T-cell (primary cell): ENCODE data around the gene SEMA7A. TPM values are rescaled to one million over a fixed set of nuclear protein-coding genes. Genes with fewer than 3 reads are reported as not detected.

ENCODE experiments used
- ATAC-seq, 4 experiments: fragments of 200-7000 bp in 3 of 4; fragments of 150-1000 bp in 1 of 4; cut with Tn5 transposase; replicated peaks in 1 of 4; 1 replicate in 3 of 4; 2 replicates in 1 of 4; pipeline ENCODE4 v1.10.0; 2021; ENCODE audit warnings: moderate library complexity in 3 of 4, mild to moderate bottlenecking in 2 of 4, moderate number of reproducible peaks in 1 of 4
- CTCF ChIA-PET, 2 donors: fragments of 300-600 bp; sonication (Branson Sonifier 250); formaldehyde crosslinking; loops; one replicate each; lab custom pipeline; 2022; ENCODE audit warnings: antibody characterized with exemption in 2 of 2; lab: Charles Lee
- POLR2A ChIA-PET, 2 donors: fragments of 300-600 bp; sonication (Branson Sonifier 250); formaldehyde crosslinking; loops; one replicate each; lab custom pipeline; 2022; ENCODE audit warnings: antibody characterized with exemption in 2 of 2; lab: Charles Lee
- DNase-seq, 35 experiments: peaks; one replicate each; pipeline versions ENCODE4 v3.0.0 to v3.0.0-alpha.2; 2013 to 2023
- H3K27ac ChIP-seq: one replicate; pipeline ENCODE4 v1.5.1; 2013; ENCODE audit warnings: low read length
- H3K27me3 ChIP-seq, 2 experiments: replicated peaks in 1 of 2; 1 replicate in 1 of 2; 2 replicates in 1 of 2; pipeline versions ENCODE4 v1.6.1 to v1.7.0; 2013; ENCODE audit warnings: low read length in 1 of 2, mixed read lengths in 1 of 2; ENCODE audit not compliant: control insufficient read depth in 2 of 2, insufficient read depth in 2 of 2; ENCODE audit errors: extremely low read depth in 1 of 2
- H3K36me3 ChIP-seq, 2 donors: 1 replicate in 1 of 2; 2 replicates in 1 of 2; pipeline versions ENCODE4 v1.6.1 to v1.7.0; 2013; ENCODE audit warnings: low read length in 1 of 2; ENCODE audit not compliant: control insufficient read depth in 2 of 2, insufficient read depth in 1 of 2; ENCODE audit errors: extremely low read depth in 1 of 2
- H3K4me1 ChIP-seq, 2 experiments: 1 replicate in 1 of 2; 2 replicates in 1 of 2; pipeline versions ENCODE4 v1.6.1 to v1.7.0; 2013; ENCODE audit warnings: low read length in 2 of 2, mixed read lengths in 1 of 2; ENCODE audit not compliant: insufficient read depth in 2 of 2, control insufficient read depth in 1 of 2; ENCODE audit errors: extremely low read depth in 1 of 2
- H3K4me3 ChIP-seq, 2 donors: 1 replicate in 1 of 2; 2 replicates in 1 of 2; pipeline versions ENCODE4 v1.5.1 to v1.7.0; 2013; ENCODE audit warnings: mild to moderate bottlenecking in 2 of 2, low read length in 1 of 2, moderate library complexity in 1 of 2; ENCODE audit not compliant: control insufficient read depth in 1 of 2; ENCODE audit errors: extremely low read depth in 1 of 2
- H3K9me3 ChIP-seq: 2 replicates; pipeline ENCODE4 v1.7.0; 2013
- H3K27ac Mint-ChIP-seq, 2 donors: one replicate each; pipeline ENCODE4 v1.8.0; 2020 to 2021; ENCODE audit warnings: mild to moderate bottlenecking in 2 of 2, mixed read lengths in 2 of 2
- H3K27me3 Mint-ChIP-seq, 2 donors: one replicate each; pipeline ENCODE4 v1.8.0; 2021 to 2022; ENCODE audit warnings: mixed read lengths in 2 of 2
- H3K36me3 Mint-ChIP-seq: one replicate; pipeline ENCODE4 v1.8.0; 2021; ENCODE audit warnings: mixed read lengths
- H3K4me1 Mint-ChIP-seq, 3 donors: one replicate each; pipeline ENCODE4 v1.8.0; 2020 to 2022; ENCODE audit warnings: mixed read lengths in 3 of 3, mild to moderate bottlenecking in 1 of 3
- H3K4me3 Mint-ChIP-seq, 3 donors: one replicate each; pipeline ENCODE4 v1.8.0; 2020 to 2022; ENCODE audit warnings: mild to moderate bottlenecking in 3 of 3, mixed read lengths in 3 of 3, moderate library complexity in 3 of 3
- H3K9me3 Mint-ChIP-seq, 3 donors: one replicate each; pipeline ENCODE4 v1.8.0; 2020 to 2022; ENCODE audit warnings: mixed read lengths in 3 of 3
- whole genome bisulfite sequencing: methylation state at CpG from one replicate; pipeline ENCODE4 v1.1.5; 2013; ENCODE audit warnings: missing lambda C conversion rate; ENCODE audit not compliant: insufficient coverage; 5-methylcytosine and 5-hydroxymethylcytosine counted together
- total RNA-seq, 35 experiments: library from RNA in 6 of 35; stranded (reverse) in 6 of 35; fragments of 120-200 nt in 1 of 35; gene quantifications; one replicate each; pipeline versions ENCODE4 v1.2.1 to v1.2.4 and lab custom pipeline; 2013 to 2026

SEMA7A gene
- total RNA-seq, 5 donors from 2014 or later (not counting 1 experiment from before 2014, with no cell fraction given), result 2.0 to 4.7 (median 3.1) TPM

DNA sequence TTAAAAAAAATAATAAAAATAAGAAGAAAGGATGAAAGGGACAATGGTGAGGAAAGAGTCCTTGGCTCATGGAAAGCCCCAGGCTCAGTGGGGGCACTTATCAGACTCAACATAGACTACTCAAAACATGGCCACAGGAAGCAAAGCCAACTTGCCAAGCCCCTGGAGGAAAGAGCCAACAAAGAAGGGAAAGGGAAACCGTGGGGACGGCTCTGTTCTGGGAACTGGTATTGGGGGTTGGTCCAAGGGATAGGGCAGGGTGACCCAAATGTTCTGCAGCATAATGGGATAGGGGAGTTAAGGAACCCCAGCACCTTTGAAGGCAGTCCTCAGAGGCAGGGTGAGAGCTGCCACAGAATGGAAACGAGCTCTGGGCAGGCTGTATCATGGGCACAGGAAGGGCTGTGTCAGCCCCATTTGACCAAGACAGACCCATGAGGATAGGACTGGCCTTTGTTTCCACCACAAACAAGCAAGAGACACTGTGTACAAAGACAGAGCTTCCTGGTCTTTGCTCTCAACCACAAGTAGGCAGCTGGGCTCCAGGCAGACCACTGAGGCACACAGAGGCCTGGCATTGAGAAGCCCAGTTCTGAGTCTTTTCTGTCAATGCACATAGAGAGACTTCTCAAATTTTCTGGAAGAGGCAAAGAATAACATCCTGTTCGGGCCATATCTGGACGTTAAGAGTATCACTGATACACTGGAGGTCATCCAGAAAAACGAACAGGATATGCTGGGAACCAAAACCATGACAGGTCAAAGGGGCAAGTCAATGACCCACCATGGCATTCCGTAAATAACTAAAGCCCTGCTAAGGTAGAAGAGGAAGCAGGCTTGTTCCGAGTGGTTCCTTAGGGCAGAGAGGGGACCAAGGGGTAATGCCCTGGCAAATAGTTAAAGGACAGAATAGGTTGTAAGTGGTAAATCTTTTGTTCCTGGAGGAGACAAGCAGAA is 10.6 kb upstream of the SEMA7A start:
- H3K9me3 Mint-ChIP-seq, result no peaks in the 10 kb centered on the region
- WGBS, result 84% methylated on average over 8 of the region's 8 CpGs
- ChIA-PET CTCF (no interaction called here), POLR2A (interaction anchor here in 1 of 2 donors (0.6 kb wide), 1 partner anchor 201 kb away, joined by 3 read pairs; no protein-coding TSS in a partner anchor)
- H3K9me3 ChIP-seq, result no peaks in the 10 kb centered on the region
- no peak overlapping the region for H3K4me3 ChIP-seq
- ATAC-seq (no peak), DNase-seq (no peak)
- no peaks in the 10 kb centered on the region for H3K4me1 Mint-ChIP-seq
- H3K27ac ChIP-seq, result no peak overlapping the region
- no peaks in the 10 kb centered on the region for H3K27me3 Mint-ChIP-seq
- H3K36me3 Mint-ChIP-seq, result peaks cover 45% of the 10 kb centered on the region
- H3K27me3 ChIP-seq, result no peaks in the 10 kb centered on the region
- H3K4me1 ChIP-seq, result no peaks in the 10 kb centered on the region
- H3K27ac Mint-ChIP-seq, result peak overlapping the region in 1 of 2 donors; percentile 53
- H3K4me3 Mint-ChIP-seq, result no peak overlapping the region
- H3K36me3 ChIP-seq, result peaks cover 23 to 52% of the 10 kb centered on the region in 2 donors

DNA sequence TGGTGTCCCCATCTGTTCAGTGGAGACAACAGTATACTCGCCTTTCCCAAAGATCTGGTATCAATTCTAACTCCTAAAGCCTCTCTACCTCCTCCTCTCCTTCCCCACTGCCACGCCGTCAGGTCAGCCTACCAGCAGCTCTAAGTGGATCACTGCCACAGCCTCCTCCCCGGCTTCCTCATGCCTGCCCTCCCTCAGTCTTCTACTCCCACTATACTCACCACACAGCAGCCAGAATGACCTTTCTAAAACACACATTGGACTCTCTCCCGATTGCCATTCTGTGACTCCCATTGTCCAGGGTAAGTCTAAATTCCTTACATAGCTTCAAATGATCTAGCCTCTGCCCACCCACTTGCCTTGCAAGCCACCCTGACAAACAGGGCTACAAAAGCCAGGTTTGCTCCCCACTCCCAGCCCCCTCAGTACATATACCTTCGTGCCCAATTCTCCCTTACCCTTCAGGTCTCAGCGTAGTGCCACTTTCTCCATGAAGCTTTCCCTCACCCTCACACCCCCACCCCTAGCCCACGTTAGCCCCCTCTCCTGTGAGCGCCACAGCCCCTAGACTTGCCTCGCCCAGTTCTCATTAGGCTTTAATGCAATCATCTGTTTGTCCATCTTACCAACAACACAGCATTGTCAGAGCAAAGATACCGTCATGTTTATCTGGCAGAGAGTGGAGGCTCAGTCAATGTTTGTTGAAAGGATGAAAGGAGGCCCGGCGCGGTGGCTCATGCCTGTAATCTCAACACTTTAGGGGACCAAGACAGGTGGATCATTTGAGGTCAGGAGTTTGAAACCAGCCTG is 9.5 kb upstream of the SEMA7A start:
- ChIA-PET CTCF (interaction anchor here (0.6 to 5.5 kb wide), 3 partner anchors 61 to 69 kb away, joined by 3 to 25 read pairs (median 6); no protein-coding TSS in a partner anchor), POLR2A (no interaction called here)
- WGBS, result 90% methylated on average over 7 of the region's 14 CpGs
- Mint-ChIP-seq H3K9me3 (no peaks in the 10 kb centered on the region), H3K27ac (no peak overlapping the region), H3K27me3 (no peaks in the 10 kb centered on the region), H3K4me1 (peaks cover 0 to 5% (median 2%) of the 10 kb centered on the region in 3 donors), H3K4me3 (no peak overlapping the region), H3K36me3 (peaks cover 34% of the 10 kb centered on the region)
- H3K4me1 ChIP-seq, result peaks cover 0 to 2% of the 10 kb centered on the region in 2 experiments
- no peak for ATAC-seq
- peaks cover 15 to 41% of the 10 kb centered on the region in 2 donors for H3K36me3 ChIP-seq
- DNase-seq, result no peak
- H3K27me3 ChIP-seq, result no peaks in the 10 kb centered on the region
- H3K4me3 ChIP-seq, result no peak overlapping the region
- no peak overlapping the region for H3K27ac ChIP-seq
- H3K9me3 ChIP-seq, result no peaks in the 10 kb centered on the region

DNA sequence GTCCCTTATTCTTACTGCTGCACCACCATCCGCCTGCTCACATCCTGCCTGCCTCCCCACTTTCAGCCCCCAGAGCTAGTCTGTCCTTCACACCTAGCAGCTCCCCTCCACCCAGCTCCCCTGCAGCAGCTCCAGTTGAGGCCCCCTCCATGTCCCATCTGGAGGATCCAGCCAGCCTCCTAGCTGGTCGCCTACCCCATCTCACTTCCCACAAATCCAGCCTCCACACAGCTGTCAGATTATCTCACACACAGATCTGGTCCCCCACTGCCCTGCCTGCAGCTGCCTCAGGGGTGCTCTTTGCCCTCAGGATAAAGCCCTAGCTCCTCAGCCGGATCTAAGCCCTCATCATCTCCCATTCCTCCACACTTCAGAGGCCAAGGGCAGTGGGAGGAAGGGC is 8.8 kb upstream of the SEMA7A start:
- Histone ChIP-seq H3K27me3 (no peaks in the 10 kb centered on the region), H3K27ac (no peak overlapping the region), H3K4me3 (no peak overlapping the region), H3K9me3 (no peaks in the 10 kb centered on the region), H3K36me3 (peaks cover 10 to 34% of the 10 kb centered on the region in 2 donors), H3K4me1 (peaks cover 0 to 3% of the 10 kb centered on the region in 2 experiments)
- ATAC-seq, result no peak
- H3K9me3 Mint-ChIP-seq, result no peaks in the 10 kb centered on the region
- 61% methylated on average over 2 of the region's 3 CpGs for WGBS
- no peak overlapping the region for H3K27ac Mint-ChIP-seq
- H3K36me3 Mint-ChIP-seq, result peaks cover 27% of the 10 kb centered on the region
- CTCF ChIA-PET, result interaction anchor here (0.6 to 5.5 kb wide), 5 partner anchors 60 to 387 kb away, joined by 3 to 25 read pairs (median 3); no protein-coding TSS in a partner anchor
- peaks cover 0 to 7% (median 2%) of the 10 kb centered on the region in 3 donors for H3K4me1 Mint-ChIP-seq
- POLR2A ChIA-PET, result no interaction called here
- no peaks in the 10 kb centered on the region for H3K27me3 Mint-ChIP-seq
- DNase-seq, result no peak
- H3K4me3 Mint-ChIP-seq, result no peak overlapping the region

DNA sequence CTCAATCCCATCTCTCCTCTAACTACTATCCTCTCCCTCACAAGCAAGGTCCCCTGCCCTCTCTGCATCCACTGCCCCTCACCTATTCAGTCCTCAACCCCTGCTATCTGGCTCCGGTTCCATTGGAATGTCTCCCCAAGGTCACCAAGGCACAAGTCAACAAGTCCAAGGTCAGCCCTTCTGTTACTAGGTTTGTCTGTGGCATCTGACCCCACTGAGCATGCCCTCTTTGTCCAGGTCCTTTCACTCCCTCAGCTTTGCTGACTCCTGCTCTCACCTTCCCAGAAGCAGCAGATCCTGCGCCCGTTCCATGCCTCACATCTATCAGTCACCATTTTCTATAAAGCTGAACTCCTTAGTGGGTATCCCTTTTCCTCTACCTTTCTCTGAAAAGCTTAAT is 8.3 kb upstream of the SEMA7A start:
- Mint-ChIP-seq H3K4me1 (peaks cover 0 to 7% (median 2%) of the 10 kb centered on the region in 3 donors), H3K27me3 (no peaks in the 10 kb centered on the region), H3K36me3 (peaks cover 24% of the 10 kb centered on the region), H3K4me3 (no peak overlapping the region), H3K9me3 (no peaks in the 10 kb centered on the region), H3K27ac (no peak overlapping the region)
- ATAC-seq, result no peak
- H3K36me3 ChIP-seq, result peaks cover 10 to 29% of the 10 kb centered on the region in 2 donors
- H3K27ac ChIP-seq, result no peak overlapping the region
- H3K4me1 ChIP-seq, result peaks cover 0 to 3% of the 10 kb centered on the region in 2 experiments
- WGBS, result 100% methylated on average over 3 of the region's 3 CpGs
- no peaks in the 10 kb centered on the region for H3K9me3 ChIP-seq
- POLR2A ChIA-PET, result no interaction called here
- CTCF ChIA-PET, result interaction anchor here (0.6 to 5.5 kb wide), 5 partner anchors 10 to 386 kb away, joined by 3 to 25 read pairs (median 3); no protein-coding TSS in a partner anchor
- no peak for DNase-seq
- H3K4me3 ChIP-seq, result no peak overlapping the region
- H3K27me3 ChIP-seq, result no peaks in the 10 kb centered on the region

DNA sequence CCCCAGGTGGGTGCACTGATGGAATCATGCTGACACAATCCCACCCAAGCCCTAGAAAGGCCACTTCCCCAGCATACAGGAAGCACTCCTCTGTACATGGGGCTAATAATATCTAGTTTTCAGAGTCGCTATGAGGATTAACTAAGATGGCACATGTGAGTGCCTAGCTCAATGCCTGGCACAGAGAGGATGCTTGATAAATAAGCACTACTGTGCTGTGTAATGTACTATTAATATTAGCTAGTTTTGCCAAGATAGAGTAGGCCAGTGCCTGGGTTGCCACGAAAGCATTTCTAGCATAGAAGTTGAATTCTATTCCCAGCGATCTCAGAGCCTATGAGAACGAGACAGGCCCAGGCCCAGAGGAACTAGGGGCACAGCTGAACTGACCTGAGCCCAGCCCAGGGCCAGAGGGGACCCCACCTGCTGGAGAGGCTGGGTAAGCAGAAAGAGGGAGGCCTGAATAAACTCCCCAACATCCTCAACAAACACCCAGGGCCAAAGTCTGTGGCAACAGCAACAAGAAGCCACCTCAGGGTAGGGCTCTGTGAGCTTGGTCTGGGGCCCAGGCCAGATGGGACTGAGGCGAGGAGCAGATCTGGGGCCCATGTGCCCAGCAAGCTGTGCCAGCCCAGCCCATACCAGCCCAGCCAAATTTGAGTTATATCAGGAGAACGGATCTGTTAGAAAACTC is 7.6 kb upstream of the SEMA7A start:
- ChIA-PET POLR2A (no interaction called here), CTCF (interaction anchor here (0.6 to 5.5 kb wide), 6 partner anchors 10 to 470 kb away, joined by 3 to 25 read pairs (median 5); no protein-coding TSS in a partner anchor)
- peaks cover 19% of the 10 kb centered on the region for H3K36me3 Mint-ChIP-seq
- Histone ChIP-seq H3K36me3 (peaks cover 10 to 23% of the 10 kb centered on the region in 2 donors), H3K9me3 (no peaks in the 10 kb centered on the region), H3K27ac (no peak overlapping the region), H3K27me3 (no peaks in the 10 kb centered on the region), H3K4me1 (peaks cover 0 to 3% of the 10 kb centered on the region in 2 experiments), H3K4me3 (no peak overlapping the region)
- no peaks in the 10 kb centered on the region for H3K27me3 Mint-ChIP-seq
- H3K4me1 Mint-ChIP-seq, result peaks cover 0 to 7% (median 2%) of the 10 kb centered on the region in 3 donors
- H3K4me3 Mint-ChIP-seq, result no peak overlapping the region
- ATAC-seq, result no peak
- 97% methylated on average over 5 of the region's 6 CpGs for WGBS
- no peaks in the 10 kb centered on the region for H3K9me3 Mint-ChIP-seq
- DNase-seq, result no peak
- no peak overlapping the region for H3K27ac Mint-ChIP-seq
